Subcutaneous adipose tissue (tissue), 4 donors: Measurements from ENCODE around the gene CCDC87. TPM values are rescaled to one million over a fixed set of nuclear protein-coding genes. Genes with fewer than 3 reads are reported as not detected.

Experiments
- CTCF ChIP-seq: fragments of 450-650 bp; IDR thresholded peaks from one replicate; pipeline ENCODE4 v1.5.1; 2016; ENCODE audit warnings: low read depth, mild to moderate bottlenecking, control low read depth, antibody characterized with exemption, moderate library complexity
- total RNA-seq, 4 donors: library from RNA; depleted of rRNA; stranded (reverse); fragments of >200 nt; gene quantifications; one replicate each; pipeline ENCODE4 v1.1.0, GENCODE V29; 2016

The CCDC87 gene
- total RNA-seq, 4 donors from 2014 or later = 0.17 TPM; not detected in 3

GRCh38 chr11:66580803-66581202 is 12.1 kb downstream of the CCDC87 start:
- TF ChIP-seq CTCF = no peak

- TF ChIP-seq CTCF = no peak
Measured at GRCh38 chr11:66579017-66579606, 13.8 kb downstream of the CCDC87 start.

GRCh38 chr11:66570850-66571180 is 22.0 kb downstream of the CCDC87 start:
- TF ChIP-seq CTCF = no peak

- no peak for TF ChIP-seq CTCF
Measured at GRCh38 chr11:66570079-66570849, 22.6 kb downstream of the CCDC87 start.

- TF ChIP-seq CTCF = no peak
Measured at GRCh38 chr11:66569076-66569475, 23.8 kb downstream of the CCDC87 start.

- TF ChIP-seq CTCF = no peak
Measured at GRCh38 chr11:66568124-66568916, 24.5 kb downstream of the CCDC87 start, which contains the start of gene CTSF. Gene CTSF (minus strand): TSS chr11:66568606. CDS start chr11:66568486, 120 bp downstream.

GRCh38 chr11:66567787-66568123 is 25.1 kb downstream of the CCDC87 start:
- no peak for TF ChIP-seq CTCF
